H1 (cell line): ENCODE data around the gene CNDP1. TPM values are rescaled to one million over a fixed set of nuclear protein-coding genes. Genes with fewer than 3 reads are reported as not detected.

ENCODE experiments used
- CTCF ChIA-PET: fragments of 300-600 bp; sonication (Branson Sonifier 250); formaldehyde crosslinking; loops from one replicate; lab custom pipeline; 2021; ENCODE audit not compliant: partially characterized antibody; lab: Charles Lee
- POLR2A ChIA-PET: fragments of 300-600 bp; sonication (Branson Sonifier 250); formaldehyde crosslinking; loops from one replicate; lab custom pipeline; 2021; ENCODE audit warnings: inconsistent platforms; ENCODE audit not compliant: partially characterized antibody; lab: Charles Lee
- DNase-seq, 2 experiments: peaks; one replicate each; pipeline versions ENCODE4 v3.0.0 to v3.0.0-alpha.2; 2010 to 2022; ENCODE audit warnings: low spot score in 2 of 2, low read depth in 1 of 2, mixed read lengths in 1 of 2
- FAIRE-seq: peaks from 2 replicates; lab custom pipeline; 2011; peaks lifted over from hg19 to GRCh38; lab: Jason Lieb, UNC
- H2AFZ ChIP-seq: 2 replicates; pipeline ENCODE4 v1.8.1; 2012; ENCODE audit warnings: low read length, inconsistent platforms
- H2AK5ac ChIP-seq: 2 replicates; pipeline ENCODE4 v1.6.1; 2013; ENCODE audit warnings: low read depth, low read length
- H2BK120ac ChIP-seq: replicated peaks from 2 replicates; pipeline ENCODE3; 2013; ENCODE audit warnings: low read depth, low read length, inconsistent platforms
- H2BK12ac ChIP-seq: 2 replicates; pipeline ENCODE4 v1.6.1; 2013; ENCODE audit warnings: low read depth, low read length
- H2BK15ac ChIP-seq: 2 replicates; pipeline ENCODE4 v1.6.1; 2013; ENCODE audit warnings: low read length
- H2BK20ac ChIP-seq: 2 replicates; pipeline ENCODE4 v1.6.1; 2013; ENCODE audit warnings: low read length
- H2BK5ac ChIP-seq: 2 replicates; pipeline ENCODE4 v1.6.1; 2013; ENCODE audit warnings: low read depth, low read length
- H3K14ac ChIP-seq: 2 replicates; pipeline ENCODE4 v1.6.1; 2013; ENCODE audit warnings: inconsistent platforms; ENCODE audit not compliant: insufficient read length
- H3K18ac ChIP-seq: 2 replicates; pipeline ENCODE4 v1.6.1; 2013; ENCODE audit warnings: low read length; ENCODE audit errors: extremely low read depth
- H3K23ac ChIP-seq: 2 replicates; pipeline ENCODE4 v1.6.1; 2013; ENCODE audit warnings: inconsistent platforms; ENCODE audit not compliant: insufficient read length
- H3K23me2 ChIP-seq: 2 replicates; pipeline ENCODE4 v1.6.1; 2013; ENCODE audit warnings: low read depth, low read length
- H3K27ac ChIP-seq: 2 replicates; pipeline ENCODE4 v1.6.1; 2011; ENCODE audit warnings: low read depth, low read length, inconsistent platforms
- H3K27me3 ChIP-seq, 4 experiments: replicated peaks in 1 of 4; 1 replicate in 1 of 4; 2 replicates in 3 of 4; pipeline versions ENCODE4 v1.6.1 to v1.8.1; 2011 to 2013; ENCODE audit warnings: low read length in 3 of 4, mild to moderate bottlenecking in 3 of 4, inconsistent platforms in 2 of 4, mixed read lengths in 2 of 4, moderate library complexity in 1 of 4; ENCODE audit not compliant: control insufficient read depth in 3 of 4, insufficient read depth in 3 of 4; ENCODE audit errors: extremely low read depth in 1 of 4
- H3K36me3 ChIP-seq, 4 experiments: 2 replicates each; pipeline versions ENCODE4 v1.6.1 to v1.8.1; 2011 to 2013; ENCODE audit warnings: mild to moderate bottlenecking in 4 of 4, low read length in 3 of 4, moderate library complexity in 2 of 4, control low read depth in 1 of 4, inconsistent platforms in 1 of 4; ENCODE audit not compliant: insufficient read depth in 4 of 4, control insufficient read depth in 2 of 4
- H3K4ac ChIP-seq: replicated peaks from 2 replicates; pipeline ENCODE3; 2013; ENCODE audit warnings: low read length, low read depth, mixed read lengths, inconsistent platforms; ENCODE audit not compliant: insufficient read length
- H3K4me1 ChIP-seq, 4 experiments: replicated peaks in 1 of 4; 1 replicate in 1 of 4; 2 replicates in 3 of 4; pipeline versions ENCODE4 v1.6.1 to v1.8.1; 2011 to 2013; ENCODE audit warnings: low read length in 3 of 4, inconsistent platforms in 2 of 4, mixed read lengths in 1 of 4; ENCODE audit not compliant: insufficient read depth in 4 of 4, control insufficient read depth in 3 of 4
- H3K4me2 ChIP-seq, 2 experiments: 2 replicates each; pipeline versions ENCODE4 v1.6.1 to v1.8.1; 2011 to 2013; ENCODE audit warnings: low read depth in 2 of 2, low read length in 2 of 2, control low read depth in 1 of 2, inconsistent platforms in 1 of 2, mild to moderate bottlenecking in 1 of 2; ENCODE audit not compliant: insufficient read depth in 1 of 2
- H3K4me3 ChIP-seq, 4 experiments: fragments of 200-600, 300-600 bp in 1 of 4; sonication (generic), shearing (Covaris generic), sonication (Bioruptor Twin) in 1 of 4; 2 replicates each; pipeline versions ENCODE4 v1.5.1 to v1.8.1; 2011 to 2016; ENCODE audit warnings: low read length in 4 of 4, low read depth in 3 of 4, control low read depth in 2 of 4, inconsistent platforms in 2 of 4, mild to moderate bottlenecking in 2 of 4, mixed read lengths in 1 of 4, moderate library complexity in 1 of 4; ENCODE audit not compliant: insufficient read depth in 2 of 4; ENCODE audit errors: extremely low read depth in 1 of 4
- H3K56ac ChIP-seq: replicated peaks from 2 replicates; pipeline ENCODE3; 2013; ENCODE audit warnings: low read depth, mild to moderate bottlenecking, mixed read lengths, low read length, inconsistent platforms; ENCODE audit not compliant: insufficient read length
- H3K79me1 ChIP-seq: 2 replicates; pipeline ENCODE4 v1.6.1; 2013; ENCODE audit warnings: low read depth, low read length, control low read depth
- H3K79me2 ChIP-seq, 2 experiments: 2 replicates each; pipeline versions ENCODE4 v1.6.1 to v1.8.1; 2012 to 2013; ENCODE audit warnings: low read length in 2 of 2, mild to moderate bottlenecking in 2 of 2, inconsistent platforms in 1 of 2; ENCODE audit not compliant: insufficient read depth in 2 of 2, control insufficient read depth in 1 of 2
- H3K9ac ChIP-seq, 4 experiments: replicated peaks in 1 of 4; 1 replicate in 1 of 4; 2 replicates in 3 of 4; pipeline versions ENCODE4 v1.6.1 to v1.8.1; 2011 to 2013; ENCODE audit warnings: low read depth in 3 of 4, low read length in 3 of 4, control low read depth in 2 of 4, mild to moderate bottlenecking in 2 of 4, moderate library complexity in 2 of 4, inconsistent platforms in 1 of 4; ENCODE audit errors: extremely low read depth in 1 of 4
- H3K9me3 ChIP-seq, 2 experiments: 2 replicates each; pipeline versions ENCODE4 v1.6.1 to v1.8.1; 2012 to 2013; ENCODE audit warnings: mild to moderate bottlenecking in 2 of 2, moderate library complexity in 2 of 2, control low read depth in 1 of 2, inconsistent platforms in 1 of 2, low read depth in 1 of 2, low read length in 1 of 2, mixed read lengths in 1 of 2; ENCODE audit not compliant: insufficient read depth in 2 of 2
- H4K20me1 ChIP-seq, 2 experiments: replicated peaks in 1 of 2; 2 replicates each; pipeline versions ENCODE3 to v1.8.1; 2011 to 2013; ENCODE audit warnings: inconsistent platforms in 2 of 2, low read length in 2 of 2, mild to moderate bottlenecking in 1 of 2; ENCODE audit not compliant: insufficient read depth in 2 of 2, control insufficient read depth in 1 of 2
- H4K5ac ChIP-seq: 2 replicates; pipeline ENCODE4 v1.6.1; 2013; ENCODE audit warnings: low read length, low read depth, mixed read lengths, inconsistent platforms; ENCODE audit not compliant: insufficient read length
- H4K8ac ChIP-seq: 2 replicates; pipeline ENCODE4 v1.8.0; 2013; ENCODE audit warnings: mild to moderate bottlenecking, moderate library complexity, low read length, inconsistent platforms; ENCODE audit not compliant: insufficient read depth; ENCODE audit errors: extremely low read depth
- H4K91ac ChIP-seq: replicated peaks from 2 replicates; pipeline ENCODE3; 2013; ENCODE audit warnings: low read length, mixed read lengths, inconsistent platforms; ENCODE audit not compliant: insufficient read length
- ASH2L ChIP-seq: fragments of 200-600, 300-600 bp; sonication (generic); IDR thresholded peaks from one replicate; pipeline ENCODE4 v1.7.1; 2017; ENCODE audit warnings: low read length
- CHD1 ChIP-seq: IDR thresholded peaks from 2 replicates; pipeline ENCODE4 v1.6.1; 2012; ENCODE audit warnings: low read depth, low read length, improper control_type of control experiment
- CTCF ChIP-seq, 3 experiments: IDR thresholded peaks; 1 replicate in 2 of 3; 2 replicates in 1 of 3; pipeline versions ENCODE4 v1.5.1 to v1.6.1; 2011; ENCODE audit warnings: low read length in 3 of 3, mild to moderate bottlenecking in 3 of 3, inconsistent platforms in 2 of 3, low read depth in 1 of 3, moderate library complexity in 1 of 3; ENCODE audit not compliant: insufficient read depth in 1 of 3; ENCODE audit errors: control extremely low read depth in 1 of 3
- FOSL1 ChIP-seq: IDR thresholded peaks from 2 replicates; pipeline ENCODE4 v1.6.1; 2011; ENCODE audit warnings: mild to moderate bottlenecking, low read depth, low read length, moderate library complexity; ENCODE audit not compliant: insufficient read depth
- KDM4A ChIP-seq: IDR thresholded peaks from one replicate; pipeline ENCODE4 v1.7.1; 2012; ENCODE audit warnings: low read depth, mild to moderate bottlenecking, moderate library complexity, low read length, inconsistent platforms; ENCODE audit not compliant: severe bottlenecking
- NANOG ChIP-seq: IDR thresholded peaks from 2 replicates; pipeline ENCODE4 v1.6.1; 2011; ENCODE audit warnings: low read length, low read depth, mild to moderate bottlenecking, inconsistent platforms; ENCODE audit not compliant: insufficient read depth, poor library complexity, severe bottlenecking
- SAP30 ChIP-seq: fragments of 300-600 bp; sonication (generic); IDR thresholded peaks from 2 replicates; pipeline ENCODE4 v1.7.1; 2012; ENCODE audit warnings: low read length, moderate library complexity, mild to moderate bottlenecking, inconsistent platforms; ENCODE audit not compliant: insufficient read depth, insufficient replicate concordance
- SIN3A ChIP-seq, 2 experiments: IDR thresholded peaks in 1 of 2; conservative IDR thresholded peaks in 1 of 2; 2 replicates each; pipeline ENCODE4 v1.6.1; 2011 to 2012; ENCODE audit warnings: low read length in 2 of 2, improper control_type of control experiment in 1 of 2, low read depth in 1 of 2, mild to moderate bottlenecking in 1 of 2
- TAF7 ChIP-seq: optimal IDR thresholded peaks from 2 replicates; pipeline ENCODE3; 2011; ENCODE audit warnings: low read depth, mild to moderate bottlenecking, inconsistent platforms, low read length, moderate library complexity, borderline replicate concordance
- ZNF274 ChIP-seq: IDR thresholded peaks from 2 replicates; pipeline ENCODE4 v1.7.0; 2012; ENCODE audit warnings: low read length, borderline replicate concordance; ENCODE audit errors: extremely low read depth
- WGBS, 2 experiments: shearing (Covaris generic) in 1 of 2; methylation state at CpG; one replicate each; pipeline versions ENCODE4 v1.1.6 to v1.1.7; 2013 to 2015; ENCODE audit warnings: low lambda C conversion rate in 2 of 2, mixed read lengths in 2 of 2, inconsistent platforms in 1 of 2, low coverage in 1 of 2, missing lambda C conversion rate in 1 of 2; ENCODE audit not compliant: insufficient replicate concordance in 2 of 2, insufficient coverage in 1 of 2, insufficient read length in 1 of 2; ENCODE audit errors: extremely low coverage in 1 of 2, missing lambda C conversion rate in 1 of 2; 5-methylcytosine and 5-hydroxymethylcytosine counted together
- polyA plus RNA-seq, 7 experiments: library from polyadenylated mRNA; depleted of rRNA in 3 of 7; stranded (reverse) in 5 of 7; unstranded in 2 of 7; fragments of >200 nt in 5 of 7; fragments of 200-250 nt in 2 of 7; gene quantifications; 1 replicate in 5 of 7; 2 replicates in 1 of 7; 4 replicates in 1 of 7; pipeline versions ENCODE4 v1.2.1 to v1.2.3, GENCODE V29; 2011 to 2013; ENCODE audit warnings: missing spikeins in 2 of 7, mixed read lengths in 2 of 7
- total RNA-seq: library from RNA; stranded (reverse); fragmentation: NEBNext Ultra II Directional; extraction: Animal tissue kit (Norgen Biotek cat#: 25700); gene quantifications from 2 replicates; pipeline ENCODE4 v1.2.1, GENCODE V29; 2021

CNDP1 gene
- total and polyA plus RNA-seq, 2 of the 8 experiments (the other 6 are each of a cell fraction or from before 2014, with no cell fraction given), result 0.09 TPM; not detected in 1

GRCh38 chr18:74590671-74591070 is 56.4 kb downstream of the CNDP1 start:
- WGBS, 2 experiments, result 88% methylated on average over 1 of the region's 1 CpG; no CpG with 5 or more reads in 1 of the 2 experiments
- POLR2A ChIA-PET, result no interaction called here
- TF ChIP-seq SIN3A (conservative IDR thresholded peaks at IDR 0.05 in 1 of 2, IDR thresholded peaks at IDR 0.05 in 1 of 2; ENCODE audit: low read depth in 1 of 2, low read length in 2 of 2) (no peak), TAF7 (no peak), FOSL1 (no peak), CTCF (IDR thresholded peaks at IDR 0.05; ENCODE audit: control extremely low read depth in 1 of 3, insufficient read depth in 1 of 3, low read depth in 1 of 3, low read length in 3 of 3) (no peak), SAP30 (no peak), NANOG (no peak), ZNF274 (no peak), ASH2L (no peak), KDM4A (no peak), CHD1 (no peak)

More at GRCh38 chr18:74590671-74591070, 56.4 kb downstream of the CNDP1 start:
- Histone ChIP-seq H3K27me3 (no peaks in the 10 kb centered on the region), H2BK20ac (no peak overlapping the region), H2BK15ac (no peak overlapping the region), H3K14ac (no peak overlapping the region), H2AFZ (no peak overlapping the region), H2BK12ac (no peak overlapping the region), H3K4me1 (no peaks in the 10 kb centered on the region), H3K23ac (no peak overlapping the region), H3K9me3 (no peaks in the 10 kb centered on the region), H2AK5ac (no peak overlapping the region), H3K23me2 (no peaks in the 10 kb centered on the region), H3K4me2 (no peak overlapping the region), H3K79me1 (no peaks in the 10 kb centered on the region), H4K5ac (no peak overlapping the region), H4K20me1 (peaks cover 0 to 5% of the 10 kb centered on the region in 2 experiments), H3K36me3 (peaks cover 0 to 5% (median 1%) of the 10 kb centered on the region in 4 experiments; a peak in 3 of 8 replicates), H3K18ac (no peak overlapping the region), H3K4ac (no peak overlapping the region), H2BK120ac (no peak overlapping the region), H3K9ac (no peak overlapping the region), H2BK5ac (no peak overlapping the region), H4K91ac (no peak overlapping the region), H3K27ac (no peak overlapping the region), H3K79me2 (peaks cover 0 to 2% of the 10 kb centered on the region in 2 experiments; a peak in 1 of 4 replicates), H3K4me3 (no peak overlapping the region), H3K56ac (no peak overlapping the region), H4K8ac (no peak overlapping the region)
- CTCF ChIA-PET, result interaction anchor here (3.2 kb wide), 1 partner anchor 10 kb away, joined by 13 read pairs; no protein-coding TSS in a partner anchor
- FAIRE-seq (no peak), DNase-seq (no peak)
